22Rv1 (cell line): Measurements from ENCODE around the gene HLCS.

ENCODE experiments used
- H3K27ac ChIP-seq: fragments of 450-650 bp; 2 replicates; pipeline ENCODE4 v1.5.1; 2017
- CTCF ChIP-seq: fragments of 450-650 bp; IDR thresholded peaks from 2 replicates; pipeline ENCODE4 v1.5.1; 2017; ENCODE audit warnings: mild to moderate bottlenecking
- ZFX ChIP-seq: fragments of 450-650 bp; IDR thresholded peaks from 2 replicates; pipeline ENCODE4 v1.6.1; 2017; ENCODE audit warnings: antibody characterized with exemption, borderline replicate concordance

The HLCS gene

GRCh38 chr21:36849461-36850105 is 116.9 kb downstream of the HLCS start:
- no peak for TF ChIP-seq CTCF
- TF ChIP-seq ZFX = no peak
- H3K27ac ChIP-seq = no peak overlapping the region

GRCh38 chr21:36848730-36849274 is 117.7 kb downstream of the HLCS start:
- no peak overlapping the region for H3K27ac ChIP-seq
- TF ChIP-seq CTCF = no peak
- no peak for TF ChIP-seq ZFX

- H3K27ac ChIP-seq = no peak overlapping the region
- TF ChIP-seq ZFX (no peak), CTCF (no peak)
These were observed 119.3 kb downstream of the HLCS start for GRCh38 chr21:36847189-36847588.

- H3K27ac ChIP-seq = no peak overlapping the region
- no peak for TF ChIP-seq CTCF
- no peak for TF ChIP-seq ZFX
These were observed 119.8 kb downstream of the HLCS start for GRCh38 chr21:36846631-36847030.

GRCh38 chr21:36845790-36846189 is 120.7 kb downstream of the HLCS start:
- no peak overlapping the region for H3K27ac ChIP-seq
- TF ChIP-seq ZFX = no peak
- no peak for TF ChIP-seq CTCF

GRCh38 chr21:36845070-36845469 is 121.4 kb downstream of the HLCS start:
- TF ChIP-seq CTCF (no peak), ZFX (no peak)
- H3K27ac ChIP-seq = no peak overlapping the region

GRCh38 chr21:36841866-36842265 is 124.6 kb downstream of the HLCS start:
- no peak overlapping the region for H3K27ac ChIP-seq
- TF ChIP-seq CTCF (no peak), ZFX (no peak)
